ENCODE measurements around the gene PGLYRP2. TPM values are rescaled to one million over a fixed set of nuclear protein-coding genes. Genes with fewer than 3 reads are reported as not detected.
"Not testable (repeated sequence)": the region's sequence is repeated elsewhere in the genome, so short reads cannot be mapped to it uniquely, and the experiment has no call there.

PGLYRP2 gene
- total RNA-seq, 1 experiment from 2014 or later = not detected

DNA sequence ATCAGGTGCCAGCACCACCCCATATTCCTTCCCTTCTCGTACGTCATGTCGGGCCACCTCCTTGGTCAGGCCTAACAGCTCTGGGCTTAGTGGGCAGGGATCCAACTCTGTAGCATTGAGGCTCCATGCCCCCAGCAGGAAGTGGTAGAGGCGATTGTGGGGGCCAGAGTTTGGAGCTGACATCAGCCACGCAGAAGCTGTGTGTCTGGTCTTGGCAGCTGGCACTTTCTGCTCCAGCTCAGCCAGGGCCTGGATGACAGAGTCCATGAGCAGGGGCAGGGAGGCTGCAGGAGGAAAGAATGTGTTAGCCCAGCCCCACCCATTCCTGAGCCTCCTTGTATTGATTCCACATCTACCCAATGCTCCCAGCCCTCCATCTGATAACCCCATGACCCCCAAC is 3.0 kb downstream of the PGLYRP2 start:
- intact Hi-C loops (cut with micrococcal nuclease; ENCODE audit: unreplicated experiment) = no loop called here
- H3K4me1 Mint-ChIP-seq (ENCODE audit: low read depth, unreplicated experiment) = peaks cover 9% of the 10 kb centered on the region
- no TSS peak for BruUV-seq (replicated peaks)
- H3K36me3 Mint-ChIP-seq (ENCODE audit: insufficient read depth, unreplicated experiment) = no peaks in the 10 kb centered on the region
- TF ChIP-seq CTCF (IDR thresholded peaks at IDR 0.05; ENCODE audit: unreplicated experiment) = no peak
- no peak overlapping the region for H3K27ac Mint-ChIP-seq (ENCODE audit: unreplicated experiment)
- no peak for DNase-seq
- no peak overlapping the region for H3K4me3 Mint-ChIP-seq (ENCODE audit: low read depth, unreplicated experiment)
- H3K27me3 Mint-ChIP-seq (ENCODE audit: unreplicated experiment) = no peaks in the 10 kb centered on the region
- CTCF ChIA-PET = interaction anchor here (0.6 kb wide), 2 partner anchors 156 to 989 kb away, joined by 3 to 5 read pairs; no protein-coding TSS in a partner anchor
- no peaks in the 10 kb centered on the region for H3K9me3 Mint-ChIP-seq (ENCODE audit: low read depth, unreplicated experiment)

- Mint-ChIP-seq H3K4me1 (ENCODE audit: low read depth, unreplicated experiment) (peaks cover 9% of the 10 kb centered on the region), H3K36me3 (ENCODE audit: insufficient read depth, unreplicated experiment) (no peaks in the 10 kb centered on the region), H3K27me3 (ENCODE audit: unreplicated experiment) (peaks cover 2% of the 10 kb centered on the region), H3K9me3 (ENCODE audit: low read depth, unreplicated experiment) (no peaks in the 10 kb centered on the region), H3K27ac (ENCODE audit: unreplicated experiment) (no peak overlapping the region), H3K4me3 (ENCODE audit: low read depth, unreplicated experiment) (no peak overlapping the region)
- no TSS peak for BruUV-seq (replicated peaks)
- CTCF ChIA-PET = no interaction called here
- intact Hi-C loops (cut with micrococcal nuclease; ENCODE audit: unreplicated experiment) = no loop called here
- DNase-seq = no peak
- no peak for TF ChIP-seq CTCF (IDR thresholded peaks at IDR 0.05; ENCODE audit: unreplicated experiment)
Measured at GRCh38 chr19:15475611-15476010, 3.7 kb downstream of the PGLYRP2 start.

DNA sequence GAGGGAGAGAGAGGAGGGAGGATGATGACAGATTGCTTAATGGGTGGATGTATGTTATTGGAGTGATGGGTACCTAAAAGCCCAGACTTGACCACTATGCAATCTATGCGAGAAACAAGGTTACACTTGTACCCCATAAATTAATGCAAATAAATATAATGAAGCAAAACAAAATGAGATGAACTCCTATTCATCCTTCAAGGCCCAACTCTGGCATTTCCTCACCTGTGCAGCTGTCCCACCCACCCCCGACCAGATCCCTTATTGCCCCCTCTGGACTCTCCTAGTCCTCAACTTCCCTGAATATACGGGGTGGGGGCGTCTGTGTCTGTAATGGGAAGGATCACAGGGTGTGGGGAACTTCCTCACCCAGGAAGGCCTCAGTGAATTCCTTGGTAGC is 4.1 kb downstream of the PGLYRP2 start:
- peaks cover 6% of the 10 kb centered on the region for H3K27me3 Mint-ChIP-seq (ENCODE audit: unreplicated experiment)
- intact Hi-C loops (cut with micrococcal nuclease; ENCODE audit: unreplicated experiment) = no loop called here
- BruUV-seq (replicated peaks) = no TSS peak
- DNase-seq = no peak
- H3K9me3 Mint-ChIP-seq (ENCODE audit: low read depth, unreplicated experiment) = no peaks in the 10 kb centered on the region
- no peaks in the 10 kb centered on the region for H3K36me3 Mint-ChIP-seq (ENCODE audit: insufficient read depth, unreplicated experiment)
- H3K4me3 Mint-ChIP-seq (ENCODE audit: low read depth, unreplicated experiment) = no peak overlapping the region
- no peak for TF ChIP-seq CTCF (IDR thresholded peaks at IDR 0.05; ENCODE audit: unreplicated experiment)
- peaks cover 9% of the 10 kb centered on the region for H3K4me1 Mint-ChIP-seq (ENCODE audit: low read depth, unreplicated experiment)
- no peak overlapping the region for H3K27ac Mint-ChIP-seq (ENCODE audit: unreplicated experiment)
- CTCF ChIA-PET = no interaction called here

GRCh38 chr19:15473821-15474220 is 5.5 kb downstream of the PGLYRP2 start:
- H3K36me3 Mint-ChIP-seq (ENCODE audit: insufficient read depth, unreplicated experiment); intact Hi-C loops (cut with micrococcal nuclease; ENCODE audit: unreplicated experiment); H3K27ac Mint-ChIP-seq (ENCODE audit: unreplicated experiment); DNase-seq; H3K4me3 Mint-ChIP-seq (ENCODE audit: low read depth, unreplicated experiment); H3K9me3 Mint-ChIP-seq (ENCODE audit: low read depth, unreplicated experiment); BruUV-seq (replicated peaks); H3K4me1 Mint-ChIP-seq (ENCODE audit: low read depth, unreplicated experiment); CTCF ChIA-PET: not testable (repeated sequence)
- peaks cover 20% of the 10 kb centered on the region for H3K27me3 Mint-ChIP-seq (ENCODE audit: unreplicated experiment)

GRCh38 chr19:15471639-15472101 is 7.6 kb downstream of the PGLYRP2 start:
- no peak for DNase-seq
- Mint-ChIP-seq H3K9me3 (ENCODE audit: low read depth, unreplicated experiment) (no peaks in the 10 kb centered on the region), H3K4me1 (ENCODE audit: low read depth, unreplicated experiment) (peaks cover 4% of the 10 kb centered on the region), H3K27me3 (ENCODE audit: unreplicated experiment) (peaks cover 31% of the 10 kb centered on the region), H3K4me3 (ENCODE audit: low read depth, unreplicated experiment) (no peak overlapping the region), H3K27ac (ENCODE audit: unreplicated experiment) (no peak overlapping the region), H3K36me3 (ENCODE audit: insufficient read depth, unreplicated experiment) (no peaks in the 10 kb centered on the region)
- CTCF ChIA-PET = no interaction called here
- intact Hi-C loops (cut with micrococcal nuclease; ENCODE audit: unreplicated experiment) = no loop called here
- TF ChIP-seq CTCF (IDR thresholded peaks at IDR 0.05; ENCODE audit: unreplicated experiment) = no peak
- no TSS peak for BruUV-seq (replicated peaks)
